Suppressor macrophage treated with lipopolysaccharide for 1 hour (primary cell): ENCODE data around the gene CELF2.
"Not testable (repeated sequence)": the region's sequence is repeated elsewhere in the genome, so short reads cannot be mapped to it uniquely, and the experiment has no call there.

Experiments
- DNase-seq, 3 donors: peaks; one replicate each; pipeline ENCODE4 v3.0.0-alpha.2; 2020 to 2022

Gene CELF2

DNA sequence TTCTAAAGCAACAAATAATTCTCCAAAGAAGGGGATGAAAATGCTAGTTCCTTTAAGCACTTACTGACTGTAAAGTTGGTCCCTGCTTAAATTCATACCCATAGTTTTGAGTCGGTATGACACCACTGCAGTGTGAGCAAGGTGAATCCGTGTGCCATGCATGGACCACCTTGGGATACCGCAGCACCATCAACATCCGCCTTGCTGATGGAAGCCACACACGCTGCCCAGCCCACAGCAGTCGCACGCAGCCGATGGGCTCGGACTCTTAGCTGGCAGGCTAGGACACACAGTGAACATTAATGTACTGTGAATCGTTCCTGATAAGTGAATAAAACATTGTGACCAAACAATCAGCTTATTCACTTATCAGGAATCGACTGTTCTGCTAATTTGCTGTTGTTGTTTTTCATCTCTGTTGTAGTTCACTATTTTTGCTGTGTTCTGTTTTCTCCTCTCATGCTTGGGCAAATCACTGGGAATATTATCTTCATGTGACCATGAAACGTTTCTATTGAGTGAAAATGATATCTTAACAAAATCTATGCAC lies 318.3 kb downstream of the CELF2 start:
- DNase-seq: no peak

DNA sequence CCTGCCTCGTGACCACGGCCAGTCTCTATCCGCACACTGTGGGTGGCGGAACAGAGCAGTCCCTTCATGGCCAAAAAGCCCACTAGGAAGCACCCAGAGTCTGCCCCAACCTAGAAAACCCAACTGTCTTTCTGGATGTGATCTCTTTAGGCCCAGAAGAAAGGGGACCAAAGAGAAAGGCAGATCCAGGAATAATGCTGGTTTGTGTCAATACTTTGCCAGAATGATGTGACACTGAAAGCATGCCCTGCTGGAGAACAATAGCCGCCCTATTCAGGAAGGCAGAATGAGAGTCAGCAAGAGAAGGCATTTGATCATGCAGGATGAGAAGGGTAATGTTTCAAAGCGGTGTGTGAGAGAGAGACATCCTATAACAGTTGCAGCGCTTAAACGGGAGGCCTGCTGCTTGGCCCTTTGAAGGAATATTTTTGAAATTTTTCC lies 319.1 kb downstream of the CELF2 start:
- DNase-seq: no peak

DNA sequence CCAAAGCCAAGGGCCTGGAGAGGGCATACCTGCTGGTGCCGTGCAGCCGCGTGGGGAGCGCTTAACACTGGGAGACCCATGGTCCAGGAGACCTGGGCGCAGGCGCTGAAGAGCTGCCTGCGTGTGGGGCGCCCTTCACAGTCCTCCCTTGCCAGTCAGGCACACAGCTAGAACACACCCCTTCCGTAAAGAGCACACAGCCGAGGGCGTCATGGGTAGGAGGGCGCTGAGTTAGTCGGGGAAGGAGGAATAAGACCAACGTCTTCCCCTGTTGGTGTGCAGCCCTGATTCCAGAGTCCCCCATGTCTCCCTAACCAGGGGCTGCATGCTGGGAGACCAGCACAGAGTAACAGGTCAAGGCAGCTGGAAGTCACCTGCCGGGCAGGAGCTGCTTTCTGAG lies 319.8 kb downstream of the CELF2 start:
- DNase-seq: no peak

DNA sequence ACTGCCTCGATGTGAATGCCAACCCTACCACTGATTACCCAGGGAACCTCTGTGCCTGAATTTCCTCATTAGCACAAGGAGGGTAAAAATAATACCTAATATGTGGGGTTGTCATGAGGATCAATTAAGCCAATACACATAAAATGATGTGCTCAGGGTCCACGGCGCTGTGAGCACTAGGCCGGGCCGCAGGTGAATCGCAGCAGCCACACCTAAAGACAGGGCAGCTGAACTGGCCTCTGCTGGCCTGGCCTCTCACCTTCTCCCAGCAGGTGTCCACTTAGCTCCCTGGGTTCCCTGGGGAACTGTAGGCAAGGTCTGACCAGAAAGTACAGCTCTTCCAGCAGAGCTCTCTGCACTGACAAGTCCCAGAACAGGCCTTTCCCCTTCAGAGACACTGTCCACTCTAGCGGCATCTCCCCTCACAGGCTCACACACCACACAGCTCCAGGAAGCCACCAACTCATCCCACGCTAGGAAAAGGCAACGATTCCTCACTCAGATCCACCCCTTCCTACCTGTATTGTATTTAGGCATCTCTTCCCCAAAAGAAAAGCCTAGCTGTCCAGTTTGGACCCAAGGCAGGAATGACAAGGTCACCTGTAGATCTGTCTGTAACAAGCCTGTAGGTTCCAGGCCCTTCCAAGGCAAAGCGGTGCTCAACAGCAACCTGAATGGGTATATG lies 320.6 kb downstream of the CELF2 start:
- no peak for DNase-seq

DNA sequence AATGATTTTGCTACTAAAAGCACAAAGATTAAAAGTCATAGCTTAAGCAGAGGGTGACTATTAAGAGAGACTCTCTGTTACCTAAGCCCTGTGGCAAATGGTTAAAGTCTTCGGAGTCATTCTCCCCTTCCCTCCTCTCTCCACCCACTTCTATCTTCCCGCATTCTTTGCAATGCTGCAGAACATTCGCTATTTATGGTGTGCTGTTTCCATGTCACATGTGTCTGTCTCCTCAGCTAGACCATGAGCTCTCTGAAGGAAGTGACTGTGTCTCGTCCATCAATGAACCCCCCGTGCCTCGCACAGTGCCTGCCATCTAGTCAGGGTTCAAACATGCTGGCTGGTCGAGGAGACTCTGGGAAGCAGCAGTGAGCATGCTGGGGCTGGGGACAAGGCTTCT lies 321.3 kb downstream of the CELF2 start:
- DNase-seq: no peak

DNA sequence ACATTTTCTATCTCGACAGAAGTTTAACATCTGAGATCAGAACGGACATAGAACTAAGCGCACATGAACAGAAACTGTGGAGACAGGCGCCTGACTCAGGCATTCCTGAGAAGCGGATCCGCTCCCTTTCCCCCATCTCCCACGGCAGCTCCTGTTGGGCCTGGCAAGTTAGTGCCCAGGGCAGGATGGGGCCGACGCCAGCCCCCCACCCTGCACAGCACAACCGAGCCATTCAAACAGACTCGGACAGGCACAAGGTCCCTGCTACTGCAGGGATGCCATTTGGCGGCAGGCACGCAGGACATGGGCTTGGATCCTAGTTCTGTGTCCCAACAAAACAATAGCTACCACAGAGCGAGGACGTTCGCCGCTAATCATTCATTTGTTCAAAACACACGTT lies 322.0 kb downstream of the CELF2 start:
- no peak for DNase-seq

DNA sequence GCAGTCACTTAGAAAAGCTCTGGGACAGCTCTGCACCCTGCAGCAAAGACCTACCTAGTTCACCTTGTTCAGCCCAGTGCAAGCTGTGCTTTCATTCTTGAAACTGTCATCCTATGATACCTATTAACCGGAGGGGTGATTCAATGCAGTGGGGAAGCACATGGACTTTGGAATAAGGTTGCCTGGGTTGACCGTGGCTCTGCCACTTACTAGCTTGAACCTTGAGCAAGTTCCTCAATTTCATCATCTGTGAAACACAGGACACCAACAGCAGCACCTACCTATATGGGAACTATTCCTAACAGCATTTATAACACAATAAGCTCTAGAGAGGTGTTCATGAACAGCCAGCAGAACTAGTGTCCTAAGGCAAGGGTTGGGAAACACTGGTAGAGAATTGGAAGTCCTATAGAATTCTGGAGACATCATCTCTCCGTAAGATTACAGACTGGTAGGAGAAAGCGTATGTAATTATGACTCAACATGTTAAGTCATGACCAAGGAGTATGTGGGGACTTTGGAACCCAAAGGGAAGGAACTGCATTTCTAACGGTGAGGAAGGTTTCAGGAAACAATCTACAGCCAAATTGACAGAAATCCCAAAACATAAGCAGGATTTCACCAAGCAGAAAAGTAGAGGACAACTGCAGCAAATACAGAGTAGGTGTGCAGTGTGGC lies 323.8 kb downstream of the CELF2 start:
- DNase-seq: peak; percentile 35 to 61 (median 44)

DNA sequence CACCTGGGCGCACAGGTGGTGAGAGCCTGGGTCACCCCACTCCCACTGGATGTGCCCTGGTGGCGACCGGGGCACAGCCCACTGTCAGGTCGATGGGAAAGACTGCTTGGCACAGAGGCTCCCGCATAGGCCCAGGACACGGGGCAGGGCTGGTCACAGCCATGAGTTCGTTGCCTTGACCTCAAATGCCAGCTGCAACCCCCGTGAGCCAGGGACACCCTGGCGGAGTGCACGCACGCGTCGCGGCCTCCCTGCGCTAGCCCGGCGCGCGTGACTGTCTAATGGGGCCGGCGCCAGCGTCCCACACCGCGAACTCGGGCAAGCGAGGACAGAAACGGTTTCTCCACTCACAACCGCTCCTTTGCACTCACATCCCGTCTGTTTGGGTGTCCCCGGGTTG lies 326.4 kb downstream of the CELF2 start:
- no peak for DNase-seq

DNA sequence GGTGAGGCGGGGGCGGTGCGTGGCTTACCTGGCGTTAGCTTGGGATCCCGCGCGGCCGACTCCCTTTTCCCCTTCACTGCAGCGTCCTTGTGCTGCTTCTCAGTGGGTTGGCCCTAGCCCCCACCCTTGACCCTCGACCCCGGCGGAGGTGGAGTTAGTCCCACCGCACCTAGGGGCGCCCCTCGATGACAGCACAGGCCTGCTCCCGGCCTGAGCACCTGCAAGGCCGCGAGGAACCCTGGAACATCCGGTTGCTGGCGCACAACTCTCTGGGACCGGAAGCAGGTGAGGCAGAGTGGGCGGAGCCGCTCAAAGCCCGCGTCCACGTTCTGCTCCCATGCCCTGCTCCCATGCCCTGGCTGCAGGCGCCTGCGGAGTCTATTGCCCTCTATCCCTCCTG lies 326.9 kb downstream of the CELF2 start:
- no peak for DNase-seq

DNA sequence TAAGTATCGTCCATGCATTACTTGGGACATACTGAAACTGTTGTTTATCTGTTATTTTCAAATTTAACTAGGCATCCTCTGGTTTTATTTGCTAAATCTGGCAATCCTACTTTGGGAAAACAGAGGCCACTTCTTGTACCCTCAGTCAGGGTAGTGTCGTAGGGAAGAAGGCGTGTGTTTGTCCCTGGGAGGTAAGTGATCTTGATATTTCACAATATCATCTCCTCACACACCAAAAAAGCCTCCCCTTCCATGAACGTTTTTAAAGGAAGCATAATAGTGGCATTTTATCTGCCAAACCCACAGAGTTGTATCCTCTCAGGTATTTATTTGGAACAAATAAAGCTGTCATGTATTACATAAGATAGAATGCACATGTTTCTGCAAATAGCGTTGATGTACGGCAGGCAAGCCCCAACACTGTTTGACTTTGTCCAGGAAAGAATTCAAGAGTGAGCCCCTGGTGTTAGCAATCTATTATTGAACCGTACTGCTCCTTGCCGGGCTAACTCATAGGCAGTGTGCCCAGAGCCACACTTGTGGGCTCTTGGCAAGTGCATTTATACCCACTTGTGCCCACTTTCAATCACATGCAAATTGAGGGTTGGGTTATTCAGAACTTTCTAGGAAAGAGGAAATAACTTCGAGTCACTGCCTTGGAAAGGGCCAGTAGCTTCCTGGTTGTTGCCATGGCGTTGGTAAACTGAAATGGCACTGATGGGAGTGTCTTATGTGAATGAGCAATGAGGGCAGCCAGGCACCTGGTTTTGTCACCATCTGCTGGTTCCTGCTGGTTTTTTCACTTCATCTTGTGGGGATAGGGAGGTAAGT lies 327.8 kb downstream of the CELF2 start:
- peak; percentile 71 to 88 (median 76) for DNase-seq

DNA sequence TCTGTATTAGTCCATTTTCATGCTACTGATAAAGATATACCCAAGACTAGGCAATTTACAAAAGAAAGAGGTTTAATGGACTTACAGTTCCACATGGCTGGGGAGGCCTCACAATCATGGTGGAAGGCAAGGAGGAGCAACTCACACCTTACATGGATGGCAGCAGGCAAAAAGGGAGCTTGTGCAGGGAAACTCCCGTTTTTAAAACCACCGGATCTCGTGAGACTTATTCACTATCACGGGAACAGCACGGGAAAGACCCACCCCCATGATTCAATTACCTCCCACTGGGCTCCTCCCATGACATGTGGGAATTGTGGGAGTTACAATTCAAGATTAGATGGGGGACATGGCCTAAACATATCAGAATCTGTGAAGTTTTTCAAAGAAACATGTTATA lies 329.9 kb downstream of the CELF2 start:
- not testable (repeated sequence) for DNase-seq

DNA sequence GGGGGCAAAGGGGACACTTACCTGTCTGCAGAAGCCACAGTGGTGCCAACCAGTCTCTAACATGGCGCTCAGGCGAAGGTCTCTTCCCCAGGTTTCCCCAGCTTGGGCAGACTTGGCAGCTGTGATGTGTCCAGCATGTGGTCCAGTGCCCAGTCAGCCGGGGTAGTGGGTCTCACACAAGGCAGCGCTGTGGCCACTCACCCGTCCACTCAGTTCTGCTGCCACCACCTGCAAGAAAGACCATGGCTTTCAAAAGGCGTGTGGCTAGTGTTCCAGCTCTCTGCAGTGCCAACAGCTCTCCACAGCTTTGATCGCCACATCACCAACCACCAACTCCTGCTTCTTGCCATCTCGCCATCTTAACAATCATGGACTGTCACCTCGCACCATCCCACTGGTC lies 334.1 kb downstream of the CELF2 start:
- DNase-seq: no peak

DNA sequence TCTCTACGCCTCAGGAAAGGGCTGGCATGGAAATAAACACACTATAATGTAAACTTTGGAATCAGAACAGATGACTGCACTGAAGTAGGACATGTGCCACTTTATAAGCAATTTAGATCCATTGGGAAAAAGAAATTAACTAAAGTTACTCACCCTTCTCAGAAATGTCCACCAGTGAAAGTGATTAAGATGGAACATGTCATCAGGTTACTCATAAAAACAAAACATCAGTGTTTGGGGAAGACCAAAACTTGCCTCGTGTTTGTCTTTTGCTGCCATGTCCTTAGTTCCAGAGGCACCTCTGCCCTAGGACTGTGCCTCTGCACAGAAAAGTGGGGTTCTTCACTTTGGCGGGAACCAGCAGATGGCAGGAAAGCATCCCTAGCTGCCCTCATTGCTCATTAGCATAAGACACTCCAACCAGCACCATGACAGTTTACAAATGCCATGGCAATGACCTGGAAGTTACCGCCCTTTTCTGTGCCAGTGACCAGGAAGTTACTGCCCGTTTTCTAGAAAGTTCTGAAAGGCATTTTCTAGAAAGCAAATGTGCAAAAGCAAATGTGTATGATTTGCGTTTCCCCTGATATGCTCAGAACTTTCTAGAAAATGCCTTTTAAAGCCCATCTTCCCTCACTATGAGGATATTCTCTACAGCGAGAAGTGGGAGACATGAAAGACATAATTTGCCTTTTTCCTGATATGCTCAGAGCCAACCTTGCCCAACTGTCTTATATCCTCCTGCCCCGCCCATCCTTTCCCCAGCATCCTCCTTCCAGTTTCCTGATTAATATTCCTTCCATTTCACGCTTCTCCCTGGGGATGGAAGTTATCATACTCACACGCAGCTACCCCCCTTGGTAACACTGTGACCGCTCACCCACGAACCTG lies 335.6 kb downstream of the CELF2 start:
- DNase-seq: peak in 1 of 3 donors; percentile 66

DNA sequence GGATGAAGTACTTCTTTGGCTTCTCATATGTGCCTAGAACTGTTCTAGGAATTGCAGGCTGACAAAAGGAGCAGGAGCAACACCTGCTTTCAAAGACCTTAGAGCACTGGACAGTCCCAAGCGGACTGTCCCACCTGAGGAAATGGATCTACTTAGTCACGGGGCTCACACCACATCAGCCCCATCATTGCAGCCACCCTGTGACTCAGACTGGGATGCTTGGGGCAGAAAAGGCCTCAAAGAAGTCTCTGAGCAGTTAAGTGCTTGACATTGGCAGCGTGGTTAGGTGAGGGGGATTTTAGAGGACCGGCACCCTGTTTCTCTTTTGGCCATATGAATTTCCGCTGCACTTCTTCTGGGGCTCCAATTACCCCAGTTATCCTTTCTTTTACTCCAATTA lies 337.2 kb downstream of the CELF2 start:
- DNase-seq: peak in 1 of 3 donors; percentile 35

DNA sequence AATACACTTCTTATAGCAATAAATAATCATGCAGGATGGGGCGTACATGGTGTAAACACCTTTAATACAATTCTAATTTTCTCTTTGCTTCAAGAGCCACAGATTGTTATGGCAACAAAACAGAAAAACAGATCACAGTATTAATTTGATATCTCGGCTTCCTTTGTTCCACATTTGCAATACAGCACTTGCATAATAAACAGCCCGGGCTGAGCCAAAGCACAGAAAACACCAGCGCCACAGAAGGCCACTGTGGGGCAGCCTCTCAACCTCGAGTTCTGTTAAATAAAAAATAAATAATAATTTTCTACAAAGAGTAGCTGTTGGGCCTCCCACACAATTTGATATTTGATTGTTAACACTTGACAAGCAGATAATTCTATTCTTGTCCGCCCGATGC lies 337.9 kb downstream of the CELF2 start:
- no peak for DNase-seq

DNA sequence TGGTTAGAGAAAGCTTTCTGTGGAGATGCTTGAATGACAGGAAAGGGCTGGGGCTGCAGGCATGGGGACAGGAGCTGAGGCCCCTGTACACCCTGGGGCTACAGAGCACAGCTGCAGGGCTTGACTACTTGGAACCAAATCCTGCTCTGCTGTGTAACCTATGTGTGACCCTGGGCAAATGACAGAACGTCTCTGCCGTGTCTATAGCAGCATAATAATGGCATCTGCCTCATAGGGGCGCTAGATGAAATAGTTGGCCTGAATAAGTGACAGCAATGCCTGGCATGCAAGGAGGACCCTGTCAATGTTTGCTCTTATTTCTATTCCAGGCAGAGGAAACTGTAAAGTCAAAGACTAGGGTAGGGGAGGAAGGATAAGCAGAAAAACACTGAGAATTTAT lies 339.8 kb downstream of the CELF2 start:
- DNase-seq: no peak

DNA sequence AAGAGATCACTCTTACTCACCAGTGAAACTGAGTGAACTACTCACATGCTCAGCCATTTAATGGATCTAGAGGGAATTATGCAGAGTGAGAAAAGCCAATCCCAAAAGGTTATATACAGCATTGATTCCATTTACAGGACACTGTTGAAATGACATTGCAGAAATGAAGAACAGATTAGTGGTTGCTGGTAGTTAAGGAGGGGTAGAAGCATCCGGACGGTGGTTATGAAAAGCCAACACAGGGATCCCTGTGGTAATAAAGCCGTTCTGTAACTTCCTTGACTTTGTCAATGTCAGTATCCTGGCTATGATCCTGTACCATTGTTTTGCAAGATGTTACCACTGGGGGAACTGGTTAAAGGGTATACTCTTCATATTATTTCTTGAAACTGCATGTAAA lies 340.3 kb downstream of the CELF2 start:
- DNase-seq: no peak

DNA sequence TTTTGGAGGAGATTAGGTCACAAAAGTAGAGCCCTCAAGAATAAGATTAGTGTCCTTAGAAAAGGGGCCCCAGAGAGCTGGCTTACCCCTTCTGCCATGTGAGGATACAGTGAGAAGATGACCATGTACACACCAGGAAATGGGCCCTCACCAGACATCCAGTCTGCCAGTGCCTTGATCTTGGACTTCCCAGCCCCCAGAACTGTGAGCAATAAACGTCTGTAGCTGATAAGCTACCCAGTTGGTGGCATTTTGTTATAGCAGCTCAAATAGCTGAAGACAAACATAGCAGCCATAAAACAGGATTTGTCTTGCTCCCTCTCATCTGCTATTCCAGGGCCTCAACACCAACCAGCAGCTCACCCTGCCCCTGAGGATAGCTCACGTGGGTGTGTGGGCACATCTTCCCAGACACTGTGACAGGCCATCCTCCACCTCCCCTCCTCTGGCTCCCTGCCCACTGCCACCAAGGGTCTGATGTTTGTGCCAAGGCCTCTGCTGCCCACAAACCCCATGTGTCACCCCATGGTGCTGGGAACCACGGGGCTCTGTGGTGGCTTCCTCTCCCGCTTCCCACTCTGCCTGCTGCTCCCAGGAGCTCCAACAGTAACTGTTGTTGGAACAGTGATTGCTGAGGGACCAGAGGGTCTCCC lies 341.4 kb downstream of the CELF2 start:
- DNase-seq: no peak

DNA sequence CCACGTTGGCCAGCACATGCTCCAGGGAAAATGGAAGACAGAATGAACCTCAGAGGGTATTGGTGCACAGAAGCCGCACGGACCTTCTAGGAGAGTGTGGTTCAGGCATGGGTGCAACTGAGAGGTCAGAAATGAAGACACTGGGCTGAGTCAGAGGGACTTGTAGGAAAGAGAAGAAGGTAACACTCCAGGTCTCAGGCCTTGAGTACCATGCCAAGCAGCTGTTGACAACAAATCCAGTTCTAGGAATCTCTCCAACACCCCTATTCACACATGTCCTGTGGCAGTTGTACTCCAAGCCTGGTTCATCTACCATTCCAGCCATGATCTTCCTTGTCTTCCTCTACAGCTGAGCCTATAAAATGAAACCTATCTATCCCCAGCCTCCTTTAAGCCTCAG lies 342.2 kb downstream of the CELF2 start:
- DNase-seq: no peak

DNA sequence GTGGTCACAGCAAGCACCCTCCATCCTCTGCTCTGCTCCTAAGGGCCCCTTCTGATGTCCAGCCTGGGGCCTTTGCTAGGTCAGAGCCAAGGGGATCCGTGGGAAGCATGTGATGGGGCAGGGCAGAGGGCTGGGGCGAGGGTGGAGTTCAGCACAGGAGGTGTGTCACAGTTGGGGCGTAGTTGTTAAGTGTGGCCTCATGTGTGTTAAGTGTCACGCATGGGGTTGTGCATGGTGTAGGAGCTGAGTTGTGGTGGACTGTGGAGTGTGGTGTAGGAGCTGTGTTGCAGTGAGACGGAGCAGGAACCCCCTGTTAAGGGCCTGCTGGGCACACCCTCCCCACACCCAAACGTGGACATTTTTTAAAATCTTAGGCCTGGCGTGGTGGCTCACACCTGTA lies 345.8 kb downstream of the CELF2 start:
- DNase-seq: no peak

DNA sequence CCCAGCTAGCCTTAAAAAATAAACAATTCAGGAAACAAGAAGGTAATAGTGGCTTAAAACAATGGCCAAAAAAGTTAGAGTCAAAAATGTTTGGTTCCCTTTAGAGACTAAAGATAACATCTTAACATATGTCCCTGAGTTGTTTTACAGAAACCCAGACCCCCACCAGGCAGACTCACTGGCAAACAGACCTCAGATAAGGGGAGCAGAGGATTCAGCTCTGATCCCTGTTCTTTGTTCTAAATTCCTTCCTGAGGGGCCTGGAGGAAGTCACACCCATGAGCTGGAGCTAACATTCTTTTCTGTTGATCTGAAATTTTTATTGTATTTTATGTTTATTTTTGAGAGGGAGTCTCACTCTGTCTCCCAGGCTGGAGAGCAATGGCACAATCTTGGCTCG lies 346.6 kb downstream of the CELF2 start:
- no peak for DNase-seq

DNA sequence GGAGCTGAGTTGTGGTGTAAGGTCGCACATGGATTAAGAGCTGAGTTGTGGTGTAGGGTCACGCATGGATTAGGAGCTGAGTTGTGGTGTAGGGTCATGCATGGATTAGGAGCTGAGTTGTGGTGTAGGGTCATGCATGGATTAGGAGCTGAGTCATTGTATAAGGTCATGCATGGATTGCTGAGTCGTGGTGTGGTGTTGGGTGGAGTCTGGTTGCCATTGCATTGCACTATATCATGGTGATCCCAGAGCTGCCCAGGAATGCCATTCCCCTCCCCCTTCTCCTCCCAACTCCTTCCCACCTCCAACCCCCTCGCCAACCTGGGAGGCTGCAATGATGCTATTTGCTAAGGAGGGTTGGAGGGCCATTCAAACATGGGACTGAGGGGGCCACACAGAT lies 349.2 kb downstream of the CELF2 start:
- DNase-seq: not testable (repeated sequence)
